Measurements from ENCODE around the gene KNCN. TPM values are rescaled to one million over a fixed set of nuclear protein-coding genes. Genes with fewer than 3 reads are reported as not detected.

The KNCN gene
- total and polyA plus RNA-seq, 2 experiments from 2014 or later: not detected

DNA sequence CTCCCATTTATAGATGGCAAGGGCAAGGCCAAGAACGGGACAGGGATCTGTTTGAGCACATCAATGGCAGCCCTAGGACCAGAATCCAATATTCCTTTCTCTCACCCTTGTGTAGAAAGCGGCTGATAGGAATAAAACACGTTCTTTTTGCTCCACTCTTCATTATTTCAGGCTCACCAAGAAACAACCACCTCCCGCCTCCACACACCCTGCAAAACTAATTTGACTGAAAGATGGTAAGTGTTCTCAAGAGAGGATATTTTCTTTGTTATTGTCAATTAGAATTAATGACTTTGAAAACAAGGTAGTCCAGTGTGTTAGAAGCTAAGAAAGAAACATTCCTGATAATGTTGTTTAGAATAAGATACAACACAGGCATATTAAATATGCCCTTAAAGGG, 11.9 kb upstream of the KNCN start:
- H3K4me3 Mint-ChIP-seq: no peak overlapping the region

More for the DNA sequence above, 11.9 kb upstream of the KNCN start:
- Histone ChIP-seq H3F3A (replicated peaks; ENCODE audit: low read depth) (no peaks in the 10 kb centered on the region), H3K27me3 (ENCODE audit: insufficient read depth) (no peaks in the 10 kb centered on the region), H3K27ac (ENCODE audit: low read depth) (no peak overlapping the region), H3K4me2 (no peak overlapping the region), H3K36me3 (ENCODE audit: insufficient read depth) (no peaks in the 10 kb centered on the region), H2AFZ (no peak overlapping the region), H3K4me1 (ENCODE audit: insufficient read depth) (no peaks in the 10 kb centered on the region), H3K79me2 (replicated peaks; ENCODE audit: insufficient read depth) (no peaks in the 10 kb centered on the region), H3K9me2 (ENCODE audit: insufficient read depth) (no peaks in the 10 kb centered on the region), H3K4me3 (no peak overlapping the region), H4K20me1 (replicated peaks; ENCODE audit: insufficient read depth) (no peaks in the 10 kb centered on the region)
- no peaks in the 10 kb centered on the region; the same call in 2 of the 3 replicates for H3K36me3 Mint-ChIP-seq (ENCODE audit: low read depth)
- H3K9me3 Mint-ChIP-seq: no peaks in the 10 kb centered on the region
- TF ChIP-seq POLR2AphosphoS5 (IDR thresholded peaks at IDR 0.05; ENCODE audit: low read depth) (no peak), CREB1 (CRISPR knock-in tag; IDR thresholded peaks at IDR 0.05; ENCODE audit: low read depth) (no peak), ZNF331 (CRISPR knock-in tag; IDR thresholded peaks at IDR 0.05; ENCODE audit: low read depth) (no peak), STAT1 (IDR thresholded peaks at IDR 0.05; ENCODE audit: unreplicated experiment) (no peak), EZH2phosphoT487 (IDR thresholded peaks at IDR 0.05; ENCODE audit: unreplicated experiment) (no peak), EZH2 (IDR thresholded peaks at IDR 0.05; ENCODE audit: low read depth, unreplicated experiment) (no peak), JUNB (IDR thresholded peaks at IDR 0.05; ENCODE audit: unreplicated experiment) (no peak), NANOG (IDR thresholded peaks at IDR 0.05; ENCODE audit: borderline replicate concordance) (no peak), ZNF114 (CRISPR knock-in tag; IDR thresholded peaks at IDR 0.05) (no peak)
- TF ChIP-seq, protein P1, sequence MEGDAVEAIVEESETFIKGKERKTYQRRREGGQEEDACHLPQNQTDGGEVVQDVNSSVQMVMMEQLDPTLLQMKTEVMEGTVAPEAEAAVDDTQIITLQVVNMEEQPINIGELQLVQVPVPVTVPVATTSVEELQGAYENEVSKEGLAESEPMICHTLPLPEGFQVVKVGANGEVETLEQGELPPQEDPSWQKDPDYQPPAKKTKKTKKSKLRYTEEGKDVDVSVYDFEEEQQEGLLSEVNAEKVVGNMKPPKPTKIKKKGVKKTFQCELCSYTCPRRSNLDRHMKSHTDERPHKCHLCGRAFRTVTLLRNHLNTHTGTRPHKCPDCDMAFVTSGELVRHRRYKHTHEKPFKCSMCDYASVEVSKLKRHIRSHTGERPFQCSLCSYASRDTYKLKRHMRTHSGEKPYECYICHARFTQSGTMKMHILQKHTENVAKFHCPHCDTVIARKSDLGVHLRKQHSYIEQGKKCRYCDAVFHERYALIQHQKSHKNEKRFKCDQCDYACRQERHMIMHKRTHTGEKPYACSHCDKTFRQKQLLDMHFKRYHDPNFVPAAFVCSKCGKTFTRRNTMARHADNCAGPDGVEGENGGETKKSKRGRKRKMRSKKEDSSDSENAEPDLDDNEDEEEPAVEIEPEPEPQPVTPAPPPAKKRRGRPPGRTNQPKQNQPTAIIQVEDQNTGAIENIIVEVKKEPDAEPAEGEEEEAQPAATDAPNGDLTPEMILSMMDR (conservative IDR thresholded peaks at IDR 0.05; ENCODE audit: low read depth in 2 of 2): no peak
- TF ChIP-seq, protein P2, sequence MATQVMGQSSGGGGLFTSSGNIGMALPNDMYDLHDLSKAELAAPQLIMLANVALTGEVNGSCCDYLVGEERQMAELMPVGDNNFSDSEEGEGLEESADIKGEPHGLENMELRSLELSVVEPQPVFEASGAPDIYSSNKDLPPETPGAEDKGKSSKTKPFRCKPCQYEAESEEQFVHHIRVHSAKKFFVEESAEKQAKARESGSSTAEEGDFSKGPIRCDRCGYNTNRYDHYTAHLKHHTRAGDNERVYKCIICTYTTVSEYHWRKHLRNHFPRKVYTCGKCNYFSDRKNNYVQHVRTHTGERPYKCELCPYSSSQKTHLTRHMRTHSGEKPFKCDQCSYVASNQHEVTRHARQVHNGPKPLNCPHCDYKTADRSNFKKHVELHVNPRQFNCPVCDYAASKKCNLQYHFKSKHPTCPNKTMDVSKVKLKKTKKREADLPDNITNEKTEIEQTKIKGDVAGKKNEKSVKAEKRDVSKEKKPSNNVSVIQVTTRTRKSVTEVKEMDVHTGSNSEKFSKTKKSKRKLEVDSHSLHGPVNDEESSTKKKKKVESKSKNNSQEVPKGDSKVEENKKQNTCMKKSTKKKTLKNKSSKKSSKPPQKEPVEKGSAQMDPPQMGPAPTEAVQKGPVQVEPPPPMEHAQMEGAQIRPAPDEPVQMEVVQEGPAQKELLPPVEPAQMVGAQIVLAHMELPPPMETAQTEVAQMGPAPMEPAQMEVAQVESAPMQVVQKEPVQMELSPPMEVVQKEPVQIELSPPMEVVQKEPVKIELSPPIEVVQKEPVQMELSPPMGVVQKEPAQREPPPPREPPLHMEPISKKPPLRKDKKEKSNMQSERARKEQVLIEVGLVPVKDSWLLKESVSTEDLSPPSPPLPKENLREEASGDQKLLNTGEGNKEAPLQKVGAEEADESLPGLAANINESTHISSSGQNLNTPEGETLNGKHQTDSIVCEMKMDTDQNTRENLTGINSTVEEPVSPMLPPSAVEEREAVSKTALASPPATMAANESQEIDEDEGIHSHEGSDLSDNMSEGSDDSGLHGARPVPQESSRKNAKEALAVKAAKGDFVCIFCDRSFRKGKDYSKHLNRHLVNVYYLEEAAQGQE (IDR thresholded peaks at IDR 0.05; ENCODE audit: unreplicated experiment): no peak
- TF ChIP-seq, protein P3, sequence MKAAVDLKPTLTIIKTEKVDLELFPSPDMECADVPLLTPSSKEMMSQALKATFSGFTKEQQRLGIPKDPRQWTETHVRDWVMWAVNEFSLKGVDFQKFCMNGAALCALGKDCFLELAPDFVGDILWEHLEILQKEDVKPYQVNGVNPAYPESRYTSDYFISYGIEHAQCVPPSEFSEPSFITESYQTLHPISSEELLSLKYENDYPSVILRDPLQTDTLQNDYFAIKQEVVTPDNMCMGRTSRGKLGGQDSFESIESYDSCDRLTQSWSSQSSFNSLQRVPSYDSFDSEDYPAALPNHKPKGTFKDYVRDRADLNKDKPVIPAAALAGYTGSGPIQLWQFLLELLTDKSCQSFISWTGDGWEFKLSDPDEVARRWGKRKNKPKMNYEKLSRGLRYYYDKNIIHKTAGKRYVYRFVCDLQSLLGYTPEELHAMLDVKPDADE (IDR thresholded peaks at IDR 0.05): no peak
- TF ChIP-seq, protein P4, sequence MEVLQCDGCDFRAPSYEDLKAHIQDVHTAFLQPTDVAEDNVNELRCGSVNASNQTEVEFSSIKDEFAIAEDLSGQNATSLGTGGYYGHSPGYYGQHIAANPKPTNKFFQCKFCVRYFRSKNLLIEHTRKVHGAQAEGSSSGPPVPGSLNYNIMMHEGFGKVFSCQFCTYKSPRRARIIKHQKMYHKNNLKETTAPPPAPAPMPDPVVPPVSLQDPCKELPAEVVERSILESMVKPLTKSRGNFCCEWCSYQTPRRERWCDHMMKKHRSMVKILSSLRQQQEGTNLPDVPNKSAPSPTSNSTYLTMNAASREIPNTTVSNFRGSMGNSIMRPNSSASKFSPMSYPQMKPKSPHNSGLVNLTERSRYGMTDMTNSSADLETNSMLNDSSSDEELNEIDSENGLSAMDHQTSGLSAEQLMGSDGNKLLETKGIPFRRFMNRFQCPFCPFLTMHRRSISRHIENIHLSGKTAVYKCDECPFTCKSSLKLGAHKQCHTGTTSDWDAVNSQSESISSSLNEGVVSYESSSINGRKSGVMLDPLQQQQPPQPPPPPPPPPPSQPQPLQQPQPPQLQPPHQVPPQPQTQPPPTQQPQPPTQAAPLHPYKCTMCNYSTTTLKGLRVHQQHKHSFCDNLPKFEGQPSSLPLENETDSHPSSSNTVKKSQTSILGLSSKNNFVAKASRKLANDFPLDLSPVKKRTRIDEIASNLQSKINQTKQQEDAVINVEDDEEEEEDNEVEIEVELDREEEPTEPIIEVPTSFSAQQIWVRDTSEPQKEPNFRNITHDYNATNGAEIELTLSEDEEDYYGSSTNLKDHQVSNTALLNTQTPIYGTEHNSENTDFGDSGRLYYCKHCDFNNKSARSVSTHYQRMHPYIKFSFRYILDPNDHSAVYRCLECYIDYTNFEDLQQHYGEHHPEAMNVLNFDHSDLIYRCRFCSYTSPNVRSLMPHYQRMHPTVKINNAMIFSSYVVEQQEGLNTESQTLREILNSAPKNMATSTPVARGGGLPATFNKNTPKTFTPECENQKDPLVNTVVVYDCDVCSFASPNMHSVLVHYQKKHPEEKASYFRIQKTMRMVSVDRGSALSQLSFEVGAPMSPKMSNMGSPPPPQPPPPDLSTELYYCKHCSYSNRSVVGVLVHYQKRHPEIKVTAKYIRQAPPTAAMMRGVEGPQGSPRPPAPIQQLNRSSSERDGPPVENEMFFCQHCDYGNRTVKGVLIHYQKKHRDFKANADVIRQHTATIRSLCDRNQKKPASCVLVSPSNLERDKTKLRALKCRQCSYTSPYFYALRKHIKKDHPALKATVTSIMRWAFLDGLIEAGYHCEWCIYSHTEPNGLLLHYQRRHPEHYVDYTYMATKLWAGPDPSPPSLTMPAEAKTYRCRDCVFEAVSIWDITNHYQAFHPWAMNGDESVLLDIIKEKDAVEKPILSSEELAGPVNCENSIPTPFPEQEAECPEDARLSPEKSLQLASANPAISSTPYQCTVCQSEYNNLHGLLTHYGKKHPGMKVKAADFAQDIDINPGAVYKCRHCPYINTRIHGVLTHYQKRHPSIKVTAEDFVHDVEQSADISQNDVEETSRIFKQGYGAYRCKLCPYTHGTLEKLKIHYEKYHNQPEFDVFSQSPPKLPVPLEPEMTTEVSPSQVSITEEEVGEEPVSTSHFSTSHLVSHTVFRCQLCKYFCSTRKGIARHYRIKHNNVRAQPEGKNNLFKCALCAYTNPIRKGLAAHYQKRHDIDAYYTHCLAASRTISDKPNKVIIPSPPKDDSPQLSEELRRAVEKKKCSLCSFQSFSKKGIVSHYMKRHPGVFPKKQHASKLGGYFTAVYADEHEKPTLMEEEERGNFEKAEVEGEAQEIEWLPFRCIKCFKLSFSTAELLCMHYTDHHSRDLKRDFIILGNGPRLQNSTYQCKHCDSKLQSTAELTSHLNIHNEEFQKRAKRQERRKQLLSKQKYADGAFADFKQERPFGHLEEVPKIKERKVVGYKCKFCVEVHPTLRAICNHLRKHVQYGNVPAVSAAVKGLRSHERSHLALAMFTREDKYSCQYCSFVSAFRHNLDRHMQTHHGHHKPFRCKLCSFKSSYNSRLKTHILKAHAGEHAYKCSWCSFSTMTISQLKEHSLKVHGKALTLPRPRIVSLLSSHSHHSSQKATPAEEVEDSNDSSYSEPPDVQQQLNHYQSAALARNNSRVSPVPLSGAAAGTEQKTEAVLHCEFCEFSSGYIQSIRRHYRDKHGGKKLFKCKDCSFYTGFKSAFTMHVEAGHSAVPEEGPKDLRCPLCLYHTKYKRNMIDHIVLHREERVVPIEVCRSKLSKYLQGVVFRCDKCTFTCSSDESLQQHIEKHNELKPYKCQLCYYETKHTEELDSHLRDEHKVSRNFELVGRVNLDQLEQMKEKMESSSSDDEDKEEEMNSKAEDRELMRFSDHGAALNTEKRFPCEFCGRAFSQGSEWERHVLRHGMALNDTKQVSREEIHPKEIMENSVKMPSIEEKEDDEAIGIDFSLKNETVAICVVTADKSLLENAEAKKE (CRISPR knock-in tag; IDR thresholded peaks at IDR 0.05): no peak
- peaks cover 7% of the 10 kb centered on the region for H3K27me3 Mint-ChIP-seq (ENCODE audit: insufficient read depth, low read depth, poor library complexity)
- no peak overlapping the region for H3K27ac Mint-ChIP-seq
- no peak for ATAC-seq
- peaks cover 5% of the 10 kb centered on the region for H3K4me1 Mint-ChIP-seq
- DNase-seq (ENCODE audit: low spot score): no peak
